H9 (cell line): Measurements from ENCODE around the gene F3. TPM values are rescaled to one million over a fixed set of nuclear protein-coding genes. Genes with fewer than 3 reads are reported as not detected.

Experiments used
- DNase-seq: peaks from one replicate; pipeline ENCODE4 v3.0.0-alpha.2; 2017
- H2AFZ ChIP-seq: one replicate; pipeline ENCODE4 v1.6.1; 2013; ENCODE audit warnings: mild to moderate bottlenecking, low read length, control low read depth, moderate library complexity
- H2AK5ac ChIP-seq: 2 replicates; pipeline ENCODE4 v1.6.1; 2013; ENCODE audit warnings: low read length, control low read depth, mixed read lengths; ENCODE audit not compliant: insufficient read length
- H2BK120ac ChIP-seq: one replicate; pipeline ENCODE4 v1.6.1; 2013; ENCODE audit warnings: low read depth, mild to moderate bottlenecking, low read length, control low read depth, inconsistent platforms; ENCODE audit not compliant: poor library complexity, severe bottlenecking
- H2BK12ac ChIP-seq: 2 replicates; pipeline ENCODE4 v1.6.1; 2013; ENCODE audit warnings: low read length, control low read depth, mixed read lengths, low read depth; ENCODE audit not compliant: insufficient read length
- H2BK15ac ChIP-seq: 2 replicates; pipeline ENCODE4 v1.6.1; 2013; ENCODE audit warnings: low read depth, low read length, control low read depth
- H2BK20ac ChIP-seq: one replicate; pipeline ENCODE4 v1.6.1; 2013; ENCODE audit warnings: low read depth, mild to moderate bottlenecking, low read length, control low read depth, inconsistent platforms; ENCODE audit not compliant: poor library complexity, severe bottlenecking
- H2BK5ac ChIP-seq: 2 replicates; pipeline ENCODE4 v1.6.1; 2013; ENCODE audit warnings: low read length, control low read depth, mixed read lengths; ENCODE audit not compliant: insufficient read length
- H3K14ac ChIP-seq: 2 replicates; pipeline ENCODE4 v1.6.1; 2013; ENCODE audit warnings: low read length, control low read depth; ENCODE audit not compliant: insufficient read depth
- H3K18ac ChIP-seq: 2 replicates; pipeline ENCODE4 v1.6.1; 2013; ENCODE audit warnings: low read depth, mild to moderate bottlenecking, mixed read lengths, low read length, control low read depth; ENCODE audit not compliant: insufficient read length
- H3K23ac ChIP-seq: 2 replicates; pipeline ENCODE4 v1.6.1; 2013; ENCODE audit warnings: low read length, control low read depth, mixed read lengths, low read depth; ENCODE audit not compliant: insufficient read length
- H3K23me2 ChIP-seq: 2 replicates; pipeline ENCODE4 v1.6.1; 2013; ENCODE audit warnings: low read depth, mild to moderate bottlenecking, mixed read lengths, low read length, control low read depth; ENCODE audit not compliant: insufficient read length, poor library complexity, severe bottlenecking
- H3K27ac ChIP-seq: 2 replicates; pipeline ENCODE4 v1.5.1; 2013; ENCODE audit warnings: low read length, control low read depth, mixed read lengths, low read depth; ENCODE audit not compliant: insufficient read length
- H3K27me3 ChIP-seq: 2 replicates; pipeline ENCODE4 v1.6.1; 2013; ENCODE audit warnings: low read length, control low read depth, inconsistent platforms; ENCODE audit not compliant: insufficient read depth
- H3K4ac ChIP-seq: 2 replicates; pipeline ENCODE4 v1.6.1; 2013; ENCODE audit warnings: low read depth, mild to moderate bottlenecking, control low read depth, inconsistent platforms, low read length, moderate library complexity
- H3K4me1 ChIP-seq: 2 replicates; pipeline ENCODE4 v1.6.1; 2013; ENCODE audit warnings: low read length, control low read depth, inconsistent platforms; ENCODE audit not compliant: insufficient read depth
- H3K4me2 ChIP-seq: 2 replicates; pipeline ENCODE4 v1.6.1; 2013; ENCODE audit warnings: low read length, control low read depth, mixed read lengths; ENCODE audit not compliant: insufficient read length, insufficient read depth
- H3K56ac ChIP-seq: 2 replicates; pipeline ENCODE4 v1.6.1; 2013; ENCODE audit warnings: low read depth, mild to moderate bottlenecking, mixed read lengths, low read length, control low read depth; ENCODE audit not compliant: insufficient read length
- H3K79me1 ChIP-seq: 2 replicates; pipeline ENCODE4 v1.6.1; 2013; ENCODE audit warnings: low read depth, mild to moderate bottlenecking, moderate library complexity, low read length, control low read depth, inconsistent platforms; ENCODE audit not compliant: insufficient read depth, poor library complexity, severe bottlenecking
- H3K79me2 ChIP-seq: 2 replicates; pipeline ENCODE4 v1.6.1; 2013; ENCODE audit warnings: low read length, control low read depth, inconsistent platforms; ENCODE audit not compliant: insufficient read depth
- H3K9ac ChIP-seq: 2 replicates; pipeline ENCODE4 v1.6.1; 2013; ENCODE audit warnings: low read length, control low read depth, mixed read lengths; ENCODE audit not compliant: insufficient read length; ENCODE audit errors: extremely low read depth
- H3K9me3 ChIP-seq: one replicate; pipeline ENCODE4 v1.6.1; 2013; ENCODE audit warnings: low read depth, low read length, inconsistent platforms; ENCODE audit not compliant: control insufficient read depth
- H3T11ph ChIP-seq: one replicate; pipeline ENCODE4 v1.6.1; 2013; ENCODE audit warnings: mild to moderate bottlenecking, low read length, control low read depth, inconsistent platforms
- H4K20me1 ChIP-seq: one replicate; pipeline ENCODE4 v1.6.1; 2013; ENCODE audit not compliant: control insufficient read depth, insufficient read length, insufficient read depth
- H4K5ac ChIP-seq: 2 replicates; pipeline ENCODE4 v1.6.1; 2013; ENCODE audit warnings: low read depth, mild to moderate bottlenecking, mixed read lengths, low read length, control low read depth; ENCODE audit not compliant: insufficient read length
- H4K8ac ChIP-seq: replicated peaks from 2 replicates; pipeline ENCODE4 v1.6.1; 2013; ENCODE audit warnings: low read length, control low read depth, mixed read lengths, low read depth; ENCODE audit not compliant: insufficient read length
- H4K91ac ChIP-seq: 2 replicates; pipeline ENCODE4 v1.6.1; 2013; ENCODE audit warnings: low read depth, mild to moderate bottlenecking, moderate library complexity, mixed read lengths, low read length, control low read depth; ENCODE audit not compliant: insufficient read length
- H3K27ac Mint-ChIP-seq, 3 experiments: 2 replicates in 2 of 3; 3 replicates in 1 of 3; pipeline ENCODE4 v1.8.0; 2020 to 2021; ENCODE audit warnings: mixed read lengths in 3 of 3, mild to moderate bottlenecking in 1 of 3, moderate library complexity in 1 of 3
- H3K27me3 Mint-ChIP-seq: 2 replicates; pipeline ENCODE4 v1.8.0; 2021; ENCODE audit warnings: low read depth, mild to moderate bottlenecking, moderate library complexity, mixed read lengths
- H3K36me3 Mint-ChIP-seq, 3 experiments: 2 replicates in 2 of 3; 3 replicates in 1 of 3; pipeline ENCODE4 v1.8.0; 2020 to 2021; ENCODE audit warnings: low read depth in 3 of 3, mixed read lengths in 3 of 3; ENCODE audit not compliant: insufficient read depth in 1 of 3
- H3K4me1 Mint-ChIP-seq, 2 experiments: 2 replicates each; pipeline ENCODE4 v1.8.0; 2020; ENCODE audit warnings: mixed read lengths in 2 of 2
- H3K4me3 Mint-ChIP-seq, 2 experiments: 2 replicates in 1 of 2; 3 replicates in 1 of 2; pipeline ENCODE4 v1.8.0; 2020 to 2021; ENCODE audit warnings: mild to moderate bottlenecking in 2 of 2, mixed read lengths in 2 of 2, moderate library complexity in 1 of 2
- H3K9me3 Mint-ChIP-seq, 2 experiments: 2 replicates in 1 of 2; 3 replicates in 1 of 2; pipeline ENCODE4 v1.8.0; 2020; ENCODE audit warnings: mild to moderate bottlenecking in 2 of 2, mixed read lengths in 2 of 2, moderate library complexity in 1 of 2
- WGBS: extraction: QIAGEN DNeasy Blood & Tissue Kit; methylation state at CpG from one replicate; pipeline ENCODE4 v1.1.7; 2013; ENCODE audit warnings: missing lambda C conversion rate, low lambda C conversion rate, mixed read lengths; ENCODE audit not compliant: insufficient read length; ENCODE audit errors: extremely low coverage; 5-methylcytosine and 5-hydroxymethylcytosine counted together
- total RNA-seq: library from RNA; stranded (reverse); gene quantifications from 2 replicates; pipeline ENCODE4 v1.2.1, GENCODE V29; 2021
- TF ChIP-seq, protein P1 (sequence below): fragments of 200-600 bp; sonication (generic); conservative IDR thresholded peaks from 3 replicates; pipeline ENCODE4 v1.8.0; 2021; ENCODE audit warnings: antibody characterized with exemption, mild to moderate bottlenecking

Gene F3
- total RNA-seq, 1 experiment from 2014 or later = 21.7 TPM

DNA sequence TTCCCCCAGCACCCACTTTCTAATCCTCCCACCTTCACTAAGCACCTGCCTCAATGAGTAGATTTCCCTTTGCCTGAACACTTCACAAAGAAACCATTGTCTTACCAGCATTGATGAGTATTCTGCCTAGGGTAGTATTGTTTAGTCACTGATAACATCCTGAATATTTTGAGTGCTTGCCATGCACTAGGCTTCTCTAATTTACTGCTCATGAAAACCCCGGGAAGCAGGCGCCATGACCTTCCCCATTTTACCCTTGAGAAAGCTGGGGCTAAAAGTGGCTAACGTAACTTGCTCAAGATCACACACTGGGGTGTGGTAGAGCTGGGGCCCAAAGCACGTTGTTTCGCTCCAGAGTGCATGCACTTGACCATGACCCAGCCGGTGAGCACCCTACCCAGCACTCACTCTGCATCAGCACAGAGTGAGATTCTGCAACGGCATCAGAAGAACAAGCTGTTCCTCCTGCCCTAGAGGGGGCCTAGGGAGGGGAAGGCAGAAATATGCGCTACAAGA lies 10.6 kb upstream of the F3 start:
- Histone ChIP-seq H3K14ac (no peak overlapping the region; the same call in 1 of the 2 replicates), H3T11ph (no peak overlapping the region), H2BK5ac (no peak overlapping the region), H2AK5ac (no peak overlapping the region), H2AFZ (no peak overlapping the region), H3K4ac (no peak overlapping the region), H3K9ac (no peak overlapping the region), H3K18ac (no peak overlapping the region), H3K56ac (no peak overlapping the region), H2BK20ac (no peak overlapping the region), H3K27ac (no peak overlapping the region), H3K4me1 (peaks cover 16% of the 10 kb centered on the region; the same call in 1 of the 2 replicates), H2BK12ac (no peak overlapping the region), H2BK15ac (no peak overlapping the region), H3K4me2 (no peak overlapping the region), H3K23me2 (no peaks in the 10 kb centered on the region), H4K20me1 (no peaks in the 10 kb centered on the region), H4K5ac (no peak overlapping the region), H4K91ac (no peak overlapping the region), H3K23ac (no peak overlapping the region), H4K8ac (no peak overlapping the region), H3K79me2 (no peaks in the 10 kb centered on the region), H3K79me1 (no peaks in the 10 kb centered on the region), H3K9me3 (no peaks in the 10 kb centered on the region), H3K27me3 (no peaks in the 10 kb centered on the region), H2BK120ac (no peak overlapping the region)
- H3K9me3 Mint-ChIP-seq = no peaks in the 10 kb centered on the region
- H3K4me3 Mint-ChIP-seq = no peak overlapping the region
- DNase-seq = no peak
- peaks cover 49 to 52% of the 10 kb centered on the region in 2 experiments for H3K4me1 Mint-ChIP-seq
- H3K27me3 Mint-ChIP-seq = no peaks in the 10 kb centered on the region
- TF ChIP-seq, protein P1, sequence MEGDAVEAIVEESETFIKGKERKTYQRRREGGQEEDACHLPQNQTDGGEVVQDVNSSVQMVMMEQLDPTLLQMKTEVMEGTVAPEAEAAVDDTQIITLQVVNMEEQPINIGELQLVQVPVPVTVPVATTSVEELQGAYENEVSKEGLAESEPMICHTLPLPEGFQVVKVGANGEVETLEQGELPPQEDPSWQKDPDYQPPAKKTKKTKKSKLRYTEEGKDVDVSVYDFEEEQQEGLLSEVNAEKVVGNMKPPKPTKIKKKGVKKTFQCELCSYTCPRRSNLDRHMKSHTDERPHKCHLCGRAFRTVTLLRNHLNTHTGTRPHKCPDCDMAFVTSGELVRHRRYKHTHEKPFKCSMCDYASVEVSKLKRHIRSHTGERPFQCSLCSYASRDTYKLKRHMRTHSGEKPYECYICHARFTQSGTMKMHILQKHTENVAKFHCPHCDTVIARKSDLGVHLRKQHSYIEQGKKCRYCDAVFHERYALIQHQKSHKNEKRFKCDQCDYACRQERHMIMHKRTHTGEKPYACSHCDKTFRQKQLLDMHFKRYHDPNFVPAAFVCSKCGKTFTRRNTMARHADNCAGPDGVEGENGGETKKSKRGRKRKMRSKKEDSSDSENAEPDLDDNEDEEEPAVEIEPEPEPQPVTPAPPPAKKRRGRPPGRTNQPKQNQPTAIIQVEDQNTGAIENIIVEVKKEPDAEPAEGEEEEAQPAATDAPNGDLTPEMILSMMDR = no peak
- no CpG with 5 or more reads among the region's 8 CpGs for WGBS
- H3K27ac Mint-ChIP-seq = no peak overlapping the region; a peak in 1 of 7 replicates
- H3K36me3 Mint-ChIP-seq = no peaks in the 10 kb centered on the region; a peak in 1 of 7 replicates
